GM12875 (cell line): Measurements from ENCODE around the gene GLRA3.

ENCODE experiments used
- H3K4me3 ChIP-seq: one replicate; pipeline ENCODE4 v1.5.1; 2011; ENCODE audit warnings: low read depth, low read length, control low read depth
- CTCF ChIP-seq: IDR thresholded peaks from 2 replicates; pipeline ENCODE4 v1.5.1; 2011; ENCODE audit warnings: low read depth, mild to moderate bottlenecking, control low read depth, inconsistent platforms, low read length, moderate library complexity, borderline replicate concordance; ENCODE audit not compliant: insufficient read depth

GLRA3 gene

GRCh38 chr4:174749091-174749490, 80.0 kb downstream of the GLRA3 start:
- TF ChIP-seq CTCF: no peak
- no peak overlapping the region for H3K4me3 ChIP-seq

DNA sequence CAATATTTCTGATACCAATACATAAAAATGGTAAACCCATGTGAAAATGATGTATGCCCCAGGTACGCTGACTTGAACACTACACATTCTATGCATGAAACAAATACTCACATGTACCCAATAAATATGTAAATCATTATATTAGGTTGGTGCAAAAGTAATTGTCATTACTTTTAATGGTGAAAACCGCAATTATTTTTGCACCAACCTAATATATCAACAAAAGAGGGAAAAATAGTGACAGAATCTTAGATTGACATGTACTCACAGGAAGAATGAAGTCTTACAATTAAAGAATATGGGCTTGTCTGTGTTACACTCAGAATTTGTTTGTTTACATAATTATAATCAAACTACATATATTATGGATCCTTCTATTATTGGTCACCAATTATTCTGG, 82.3 kb downstream of the GLRA3 start:
- TF ChIP-seq CTCF: no peak
- H3K4me3 ChIP-seq: no peak overlapping the region

DNA sequence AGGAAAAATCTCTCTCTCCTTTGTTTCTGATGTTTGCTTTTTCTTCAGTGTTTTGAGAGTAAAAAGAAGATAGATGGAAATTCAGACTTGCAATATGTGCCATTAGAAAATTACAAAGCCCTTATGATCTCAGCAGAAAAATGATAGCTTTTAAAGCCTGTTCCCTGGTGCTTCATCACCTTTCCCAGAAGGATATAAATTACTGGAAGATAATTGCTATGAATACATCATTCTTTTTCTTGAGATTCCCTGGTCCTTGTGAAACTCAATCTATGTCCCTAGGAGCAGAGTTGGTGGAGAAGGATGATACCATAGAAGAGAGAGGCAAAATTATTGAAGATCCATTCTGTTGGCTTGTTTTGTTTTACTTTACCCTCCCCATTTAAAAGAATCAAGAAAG, 86.5 kb downstream of the GLRA3 start:
- no peak for TF ChIP-seq CTCF
- H3K4me3 ChIP-seq: no peak overlapping the region

DNA sequence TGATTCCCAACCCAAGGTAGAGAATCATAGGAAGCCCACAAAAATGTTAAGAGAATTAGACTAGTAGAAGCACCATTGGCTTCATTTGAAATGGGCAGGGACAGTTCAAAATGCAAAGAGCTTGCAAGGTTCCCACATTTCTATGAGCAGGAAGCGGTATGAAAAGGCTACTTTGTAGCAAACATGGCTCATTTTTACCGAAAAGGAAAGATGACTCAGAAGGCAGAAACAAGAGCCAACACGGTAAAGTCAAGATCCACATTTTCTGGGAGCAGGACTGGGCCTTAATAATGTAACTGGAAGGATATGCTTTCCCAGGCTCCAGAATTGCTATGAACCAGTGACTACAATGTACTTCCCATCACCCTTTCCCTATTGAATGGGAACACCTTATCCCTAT, 89.5 kb downstream of the GLRA3 start:
- TF ChIP-seq CTCF: no peak

DNA sequence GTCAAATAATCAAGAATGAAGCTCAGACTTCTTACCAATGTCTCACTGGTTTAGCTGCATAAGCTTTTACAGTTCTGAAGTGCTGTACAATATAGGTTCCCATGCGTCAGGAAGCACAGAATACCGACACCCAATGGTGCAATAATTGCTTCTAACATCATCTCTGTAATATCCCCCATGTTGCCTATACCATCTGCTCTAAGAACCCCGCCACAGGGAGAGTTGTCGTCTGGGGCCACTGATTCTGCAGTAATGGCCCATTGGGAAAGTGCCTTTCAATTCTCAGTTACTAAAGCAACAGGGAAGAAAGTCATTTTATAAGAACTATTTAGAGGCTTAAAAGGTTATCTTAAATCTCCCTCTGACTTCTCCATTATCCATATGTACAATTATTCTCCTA, 94.9 kb downstream of the GLRA3 start:
- H3K4me3 ChIP-seq: no peak overlapping the region
- no peak for TF ChIP-seq CTCF

More for the DNA sequence above, 89.5 kb downstream of the GLRA3 start:
- H3K4me3 ChIP-seq: no peak overlapping the region

- no peak overlapping the region for H3K4me3 ChIP-seq
- no peak for TF ChIP-seq CTCF
These were observed 111.2 kb downstream of the GLRA3 start for GRCh38 chr4:174717828-174718227.

DNA sequence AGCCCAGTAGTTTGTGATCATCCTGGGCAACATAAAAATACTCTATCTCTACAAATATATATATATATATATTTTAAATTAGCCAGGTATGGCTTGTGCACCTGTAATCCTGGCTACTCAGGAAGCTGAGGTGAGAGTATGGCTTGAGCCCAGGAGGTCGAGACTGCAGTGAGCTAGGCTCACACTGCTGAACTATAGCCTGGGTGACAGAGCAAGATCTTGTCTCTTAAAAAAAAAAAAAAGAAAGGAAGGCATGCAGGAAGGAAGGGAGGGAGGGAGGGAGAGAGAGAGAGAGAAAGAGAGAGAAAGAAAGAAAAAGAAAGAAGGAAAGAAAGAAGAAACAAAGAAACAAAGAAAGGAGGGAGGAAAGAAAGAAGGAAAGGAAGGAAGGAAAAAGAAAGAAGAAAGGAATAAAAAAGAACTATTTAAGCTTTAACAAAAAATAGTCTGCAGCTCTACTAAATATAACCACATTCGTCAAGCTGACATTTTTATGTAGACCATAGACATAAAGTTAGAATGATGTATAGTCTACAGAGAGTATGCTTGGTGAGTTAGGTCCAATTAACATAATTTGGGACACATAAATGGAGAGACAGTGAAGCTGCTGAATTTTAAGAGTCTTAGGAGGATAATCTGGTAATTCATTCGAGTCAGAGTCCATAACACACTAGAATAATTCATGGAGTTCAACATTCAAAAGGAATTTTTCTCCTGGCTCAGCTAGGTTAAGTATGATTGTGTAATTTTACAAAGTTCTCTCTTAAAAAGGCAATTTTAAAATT, 111.9 kb downstream of the GLRA3 start:
- TF ChIP-seq CTCF: no peak
- no peak overlapping the region for H3K4me3 ChIP-seq
